GM12874 (cell line): Measurements from ENCODE around the gene CDX2.

Experiments
- TF ChIP-seq, protein P1 (sequence below): IDR thresholded peaks from 2 replicates; pipeline ENCODE4 v1.5.1; 2011; ENCODE audit warnings: low read depth, mild to moderate bottlenecking, control low read depth, low read length, moderate library complexity; ENCODE audit not compliant: insufficient read depth

Gene CDX2

GRCh38 chr13:27967203-27967735 lies 1.8 kb downstream of the CDX2 start:
- TF ChIP-seq, protein P1, sequence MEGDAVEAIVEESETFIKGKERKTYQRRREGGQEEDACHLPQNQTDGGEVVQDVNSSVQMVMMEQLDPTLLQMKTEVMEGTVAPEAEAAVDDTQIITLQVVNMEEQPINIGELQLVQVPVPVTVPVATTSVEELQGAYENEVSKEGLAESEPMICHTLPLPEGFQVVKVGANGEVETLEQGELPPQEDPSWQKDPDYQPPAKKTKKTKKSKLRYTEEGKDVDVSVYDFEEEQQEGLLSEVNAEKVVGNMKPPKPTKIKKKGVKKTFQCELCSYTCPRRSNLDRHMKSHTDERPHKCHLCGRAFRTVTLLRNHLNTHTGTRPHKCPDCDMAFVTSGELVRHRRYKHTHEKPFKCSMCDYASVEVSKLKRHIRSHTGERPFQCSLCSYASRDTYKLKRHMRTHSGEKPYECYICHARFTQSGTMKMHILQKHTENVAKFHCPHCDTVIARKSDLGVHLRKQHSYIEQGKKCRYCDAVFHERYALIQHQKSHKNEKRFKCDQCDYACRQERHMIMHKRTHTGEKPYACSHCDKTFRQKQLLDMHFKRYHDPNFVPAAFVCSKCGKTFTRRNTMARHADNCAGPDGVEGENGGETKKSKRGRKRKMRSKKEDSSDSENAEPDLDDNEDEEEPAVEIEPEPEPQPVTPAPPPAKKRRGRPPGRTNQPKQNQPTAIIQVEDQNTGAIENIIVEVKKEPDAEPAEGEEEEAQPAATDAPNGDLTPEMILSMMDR: no peak

GRCh38 chr13:27966641-27967202 lies 2.4 kb downstream of the CDX2 start:
- TF ChIP-seq, protein P1: no peak

GRCh38 chr13:27965740-27966640 lies 3.1 kb downstream of the CDX2 start:
- TF ChIP-seq, protein P1: no peak

GRCh38 chr13:27965343-27965739 lies 3.8 kb downstream of the CDX2 start:
- TF ChIP-seq, protein P1: no peak

GRCh38 chr13:27964741-27965323 lies 4.3 kb downstream of the CDX2 start:
- TF ChIP-seq, protein P1: no peak

GRCh38 chr13:27963491-27963890 lies 5.6 kb downstream of the CDX2 start:
- TF ChIP-seq, protein P1: no peak

- TF ChIP-seq, protein P1: no peak
Measured at GRCh38 chr13:27962982-27963381, 6.1 kb downstream of the CDX2 start.
